ENCODE measurements around the gene DDX47. TPM values are rescaled to one million over a fixed set of nuclear protein-coding genes. Genes with fewer than 3 reads are reported as not detected.
"Not testable (repeated sequence)": the region's sequence is repeated elsewhere in the genome, so short reads cannot be mapped to it uniquely, and the experiment has no call there.

The DDX47 gene
- total RNA-seq, 3 donors from 2014 or later (not counting 1 experiment from before 2014, with no cell fraction given), result 98.9 to 120 (median 114) TPM

DNA sequence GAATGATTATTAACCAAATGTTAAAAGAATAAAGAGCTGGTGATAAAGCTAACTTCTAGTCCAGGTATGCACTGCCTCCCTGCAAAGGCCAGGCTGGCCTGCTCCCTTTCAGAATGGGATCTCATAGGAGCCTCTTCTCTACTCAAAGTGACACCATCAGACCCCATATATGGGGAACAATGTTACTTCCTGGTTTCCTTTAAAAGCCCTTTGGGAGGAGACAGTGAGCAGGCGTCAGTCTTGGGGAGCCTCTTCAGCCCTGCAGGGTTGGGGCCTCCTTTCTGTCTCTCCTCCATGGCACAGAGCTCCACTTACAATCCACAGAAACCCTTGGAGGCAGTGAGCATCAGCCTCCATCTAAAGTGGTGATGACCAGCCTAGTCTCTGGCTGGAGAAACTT is 60.9 kb downstream of the DDX47 start:
- Histone ChIP-seq H3K9me3 (ENCODE audit: control insufficient read depth, insufficient read depth, low read length) (no peaks in the 10 kb centered on the region), H3K27ac (ENCODE audit: low read length) (no peak overlapping the region)

DNA sequence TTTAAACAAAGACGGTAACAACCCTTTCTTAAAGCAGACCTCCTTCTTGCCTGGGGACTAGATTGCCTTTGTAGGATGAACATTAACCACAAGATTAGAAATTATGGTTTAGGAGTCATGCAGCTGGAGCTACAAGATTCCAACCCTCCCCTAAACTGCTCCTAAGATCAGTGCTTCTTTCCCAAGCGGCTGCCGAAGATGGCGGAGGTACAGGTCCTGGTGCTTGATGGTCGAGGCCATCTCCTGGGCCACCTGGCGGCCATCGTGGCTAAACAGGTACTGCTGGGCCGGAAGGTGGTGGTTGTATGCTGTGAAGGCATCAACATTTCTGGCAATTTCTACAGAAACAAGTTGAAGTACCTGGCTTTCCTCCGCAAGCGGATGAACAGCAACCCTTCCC is 62.2 kb downstream of the DDX47 start:
- H3K27me3 ChIP-seq (ENCODE audit: control insufficient read depth, insufficient read depth, low read length); ATAC-seq; H3K36me3 ChIP-seq (ENCODE audit: control insufficient read depth, insufficient read depth, low read length); H3K9me3 Mint-ChIP-seq; H3K27ac ChIP-seq (ENCODE audit: low read length); H3K4me1 Mint-ChIP-seq; DNase-seq; H3K36me3 Mint-ChIP-seq; H3K4me3 Mint-ChIP-seq; H3K27me3 Mint-ChIP-seq (ENCODE audit: low read depth in 2 of 2); H3K4me3 ChIP-seq (ENCODE audit: low read length); H3K27ac Mint-ChIP-seq; H3K4me1 ChIP-seq (ENCODE audit: control insufficient read depth, insufficient read depth, low read length); H3K9me3 ChIP-seq (ENCODE audit: control insufficient read depth, insufficient read depth, low read length); intact Hi-C loops (cut with micrococcal nuclease): not testable (repeated sequence)
- 96% methylated on average over 8 of the region's 10 CpGs for WGBS (ENCODE audit: insufficient coverage)

More for the DNA sequence above, 60.9 kb downstream of the DDX47 start:
- TF ChIP-seq, protein P1, sequence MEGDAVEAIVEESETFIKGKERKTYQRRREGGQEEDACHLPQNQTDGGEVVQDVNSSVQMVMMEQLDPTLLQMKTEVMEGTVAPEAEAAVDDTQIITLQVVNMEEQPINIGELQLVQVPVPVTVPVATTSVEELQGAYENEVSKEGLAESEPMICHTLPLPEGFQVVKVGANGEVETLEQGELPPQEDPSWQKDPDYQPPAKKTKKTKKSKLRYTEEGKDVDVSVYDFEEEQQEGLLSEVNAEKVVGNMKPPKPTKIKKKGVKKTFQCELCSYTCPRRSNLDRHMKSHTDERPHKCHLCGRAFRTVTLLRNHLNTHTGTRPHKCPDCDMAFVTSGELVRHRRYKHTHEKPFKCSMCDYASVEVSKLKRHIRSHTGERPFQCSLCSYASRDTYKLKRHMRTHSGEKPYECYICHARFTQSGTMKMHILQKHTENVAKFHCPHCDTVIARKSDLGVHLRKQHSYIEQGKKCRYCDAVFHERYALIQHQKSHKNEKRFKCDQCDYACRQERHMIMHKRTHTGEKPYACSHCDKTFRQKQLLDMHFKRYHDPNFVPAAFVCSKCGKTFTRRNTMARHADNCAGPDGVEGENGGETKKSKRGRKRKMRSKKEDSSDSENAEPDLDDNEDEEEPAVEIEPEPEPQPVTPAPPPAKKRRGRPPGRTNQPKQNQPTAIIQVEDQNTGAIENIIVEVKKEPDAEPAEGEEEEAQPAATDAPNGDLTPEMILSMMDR (IDR thresholded peaks at IDR 0.05), result no peak
- peaks cover 0 to 6% of the 10 kb centered on the region in 2 donors for H3K27me3 Mint-ChIP-seq (ENCODE audit: low read depth in 2 of 2)
- Histone ChIP-seq H3K36me3 (ENCODE audit: control insufficient read depth, insufficient read depth, low read length) (no peaks in the 10 kb centered on the region), H3K27me3 (ENCODE audit: control insufficient read depth, insufficient read depth, low read length) (no peaks in the 10 kb centered on the region), H3K4me3 (ENCODE audit: low read length) (no peak overlapping the region), H3K4me1 (ENCODE audit: control insufficient read depth, insufficient read depth, low read length) (no peaks in the 10 kb centered on the region)
- ATAC-seq, result no peak
- H3K9me3 Mint-ChIP-seq, result no peaks in the 10 kb centered on the region
- no peak overlapping the region for H3K27ac Mint-ChIP-seq
- no peak for DNase-seq
- H3K36me3 Mint-ChIP-seq, result no peaks in the 10 kb centered on the region
- intact Hi-C loops (cut with micrococcal nuclease), result no loop called here
- H3K4me3 Mint-ChIP-seq, result no peak overlapping the region
- WGBS (ENCODE audit: insufficient coverage), result 75% methylated on average over 1 of the region's 1 CpG
- no peaks in the 10 kb centered on the region for H3K4me1 Mint-ChIP-seq

DNA sequence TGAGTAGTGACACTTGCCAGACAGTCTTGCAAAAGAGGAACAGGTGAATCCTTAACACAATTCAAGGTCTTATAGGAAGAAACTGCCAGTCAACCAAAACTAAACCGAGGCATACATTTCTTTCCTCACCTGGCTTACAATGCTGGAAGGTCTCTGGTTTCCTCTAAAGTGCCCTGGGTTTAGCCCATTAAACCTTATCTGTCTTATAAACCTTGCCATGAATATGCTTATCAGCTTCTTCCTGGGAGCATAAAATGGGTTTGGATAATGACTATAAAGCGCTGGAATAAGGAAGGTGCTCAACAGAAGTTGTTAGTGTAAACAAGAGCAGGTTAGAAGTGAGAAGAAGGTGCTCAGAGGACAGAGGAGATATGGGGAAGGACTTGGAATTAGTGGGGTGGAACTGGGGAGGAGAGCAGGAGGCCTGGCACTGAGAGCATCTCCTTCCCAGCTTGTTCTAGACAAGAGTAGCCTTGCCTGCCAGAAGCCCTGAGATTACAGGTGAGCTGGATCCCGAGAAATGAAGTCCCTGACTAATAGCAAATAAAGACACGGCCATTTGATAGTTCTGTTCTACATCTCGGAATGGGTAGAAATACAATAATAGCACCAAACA is 64.1 kb downstream of the DDX47 start:
- no peaks in the 10 kb centered on the region for H3K9me3 ChIP-seq (ENCODE audit: control insufficient read depth, insufficient read depth, low read length)
- WGBS (ENCODE audit: insufficient coverage), result 80% methylated on average over 5 of the region's 5 CpGs
- DNase-seq (no peak), ATAC-seq (no peak)
- Mint-ChIP-seq H3K27ac (no peak overlapping the region), H3K9me3 (no peaks in the 10 kb centered on the region), H3K36me3 (no peaks in the 10 kb centered on the region), H3K4me1 (peaks cover 0 to 4% of the 10 kb centered on the region in 2 donors), H3K4me3 (no peak overlapping the region), H3K27me3 (ENCODE audit: low read depth in 2 of 2) (no peaks in the 10 kb centered on the region)
- H3K27ac ChIP-seq (ENCODE audit: low read length), result no peak overlapping the region
- no peaks in the 10 kb centered on the region for H3K36me3 ChIP-seq (ENCODE audit: control insufficient read depth, insufficient read depth, low read length)
- intact Hi-C loops (cut with micrococcal nuclease), result no loop called here
- no peaks in the 10 kb centered on the region for H3K27me3 ChIP-seq (ENCODE audit: control insufficient read depth, insufficient read depth, low read length)
- no peak overlapping the region for H3K4me3 ChIP-seq (ENCODE audit: low read length)
- TF ChIP-seq, protein P1 (IDR thresholded peaks at IDR 0.05), result no peak
- H3K4me1 ChIP-seq (ENCODE audit: control insufficient read depth, insufficient read depth, low read length), result no peaks in the 10 kb centered on the region

DNA sequence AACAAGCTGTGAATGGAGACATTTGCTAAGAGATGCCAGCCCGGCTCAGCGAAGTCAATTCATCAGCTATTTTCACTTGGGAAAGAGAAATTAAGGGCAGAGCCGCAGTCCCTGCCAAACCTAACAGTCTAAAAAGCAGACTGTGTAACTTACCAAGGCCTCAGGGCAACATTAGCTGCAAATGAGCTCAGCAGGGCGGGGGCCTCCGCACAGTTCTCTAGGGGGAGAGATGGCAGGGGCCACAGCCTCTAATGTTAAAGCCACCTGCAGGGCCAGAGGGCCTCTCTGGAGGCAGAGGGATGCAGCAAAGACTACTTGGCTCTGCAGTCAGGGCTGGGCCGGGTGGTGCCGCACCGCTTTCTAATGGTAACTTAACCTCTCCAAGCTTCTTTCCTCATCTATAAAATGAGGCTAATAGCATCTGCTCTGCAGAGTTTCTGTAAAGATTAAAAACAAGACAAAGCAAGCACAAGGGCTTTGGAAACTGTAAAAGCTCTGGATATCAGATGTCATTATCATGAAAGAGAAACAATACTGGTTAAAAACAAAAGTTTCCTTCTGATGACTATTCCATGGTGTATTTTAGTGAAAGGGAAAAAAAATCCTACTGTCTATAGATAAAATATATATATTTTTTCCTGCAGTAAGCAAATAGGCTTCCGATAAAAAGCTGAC is 64.8 kb downstream of the DDX47 start:
- Mint-ChIP-seq H3K27ac (no peak overlapping the region), H3K4me3 (no peak overlapping the region), H3K4me1 (peaks cover 0 to 4% of the 10 kb centered on the region in 2 donors), H3K9me3 (no peaks in the 10 kb centered on the region), H3K27me3 (ENCODE audit: low read depth in 2 of 2) (no peaks in the 10 kb centered on the region), H3K36me3 (no peaks in the 10 kb centered on the region)
- Histone ChIP-seq H3K36me3 (ENCODE audit: control insufficient read depth, insufficient read depth, low read length) (no peaks in the 10 kb centered on the region), H3K9me3 (ENCODE audit: control insufficient read depth, insufficient read depth, low read length) (no peaks in the 10 kb centered on the region), H3K4me3 (ENCODE audit: low read length) (no peak overlapping the region), H3K27ac (ENCODE audit: low read length) (no peak overlapping the region), H3K4me1 (ENCODE audit: control insufficient read depth, insufficient read depth, low read length) (no peaks in the 10 kb centered on the region), H3K27me3 (ENCODE audit: control insufficient read depth, insufficient read depth, low read length) (no peaks in the 10 kb centered on the region)
- ATAC-seq (no peak), DNase-seq (no peak)
- WGBS (ENCODE audit: insufficient coverage), result 90% methylated on average over 9 of the region's 9 CpGs
- intact Hi-C loops (cut with micrococcal nuclease), result no loop called here
- TF ChIP-seq, protein P1 (IDR thresholded peaks at IDR 0.05), result no peak

Other genes starting within 250 kb of the DDX47 start
- 10 to 100 TPM in 2 of 3 donors, 1 to 10 TPM in 1; 9.0 to 13.1 (median 10.7) TPM for gene CREBL2, start 201.5 kb upstream of the DDX47 start, total RNA-seq
- gene GPR19, start 117.2 kb upstream of the DDX47 start, total RNA-seq, result 1 to 10 TPM in 2 of 3 donors, under 1 TPM in 1; 0.45 to 2.6 (median 2.2) TPM
- gene CDKN1B, start 96.0 kb upstream of the DDX47 start, total RNA-seq, result 100 to 1,000 TPM; 119 to 207 (median 130) TPM
- 1 to 10 TPM in 2 of 3 donors, under 1 TPM in 1; 0.70 to 1.6 (median 1.6) TPM for gene APOLD1, start 27.7 kb upstream of the DDX47 start, total RNA-seq
- gene GPRC5A, start 78.2 kb downstream of the DDX47 start, total RNA-seq, result under 1 TPM in 2 of 3 donors, not detected in 1; 0.09 to 0.28 TPM
- 1 to 10 TPM in 1 of 3 donors, not detected in 2; 5.5 TPM for gene GPRC5D, start 138.8 kb downstream of the DDX47 start, total RNA-seq
- gene HEBP1, start 186.9 kb downstream of the DDX47 start, total RNA-seq, result 10 to 100 TPM; 10.8 to 13.5 (median 11.9) TPM
- 1 to 10 TPM; 5.5 to 8.7 (median 6.6) TPM for gene FAM234B, start 231.0 kb downstream of the DDX47 start, total RNA-seq

Measured in natural killer cell (primary cell).